Adrenal gland (tissue), 5 donors: Measurements from ENCODE around the gene HS3ST4.

Experiments
- POLR2A ChIP-seq, 2 donors: fragments of 450-650 bp; IDR thresholded peaks; one replicate each; pipeline ENCODE4 v1.6.1; 2017; ENCODE audit warnings: antibody characterized with exemption in 2 of 2, mild to moderate bottlenecking in 2 of 2, moderate library complexity in 1 of 2
- TF ChIP-seq, protein P1 (sequence below), 6 experiments: fragments of 450-650 bp in 4 of 6; fragments of 200-600 bp in 2 of 6; sonication (generic) in 1 of 6; IDR thresholded peaks; 1 replicate in 5 of 6; 2 replicates in 1 of 6; pipeline versions ENCODE4 v1.5.1 to v1.8.0; 2016 to 2021; ENCODE audit warnings: antibody characterized with exemption in 6 of 6, mild to moderate bottlenecking in 2 of 6, moderate library complexity in 1 of 6
- donor health status: DM: no; HTN: no; CAD: no.

DNA sequence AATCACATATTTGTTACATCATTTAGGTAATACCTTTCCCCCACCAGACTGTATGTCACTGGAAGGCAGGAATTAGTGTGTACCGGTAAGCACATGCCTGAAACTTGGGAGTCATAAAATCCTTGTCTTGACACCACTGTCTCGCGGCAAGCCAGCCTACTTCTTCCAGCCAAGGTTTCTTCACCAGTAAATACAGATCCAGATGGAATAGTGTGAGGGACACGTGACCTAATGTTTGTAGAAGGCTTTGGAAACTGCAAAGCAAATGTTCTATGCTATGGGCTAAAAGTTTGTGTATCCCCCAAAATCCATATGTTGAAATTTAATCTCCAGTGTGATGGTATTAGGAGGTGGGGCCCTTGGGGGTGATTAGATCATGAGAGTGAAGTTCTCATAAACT, 126.1 kb downstream of the HS3ST4 start:
- TF ChIP-seq, protein P1, sequence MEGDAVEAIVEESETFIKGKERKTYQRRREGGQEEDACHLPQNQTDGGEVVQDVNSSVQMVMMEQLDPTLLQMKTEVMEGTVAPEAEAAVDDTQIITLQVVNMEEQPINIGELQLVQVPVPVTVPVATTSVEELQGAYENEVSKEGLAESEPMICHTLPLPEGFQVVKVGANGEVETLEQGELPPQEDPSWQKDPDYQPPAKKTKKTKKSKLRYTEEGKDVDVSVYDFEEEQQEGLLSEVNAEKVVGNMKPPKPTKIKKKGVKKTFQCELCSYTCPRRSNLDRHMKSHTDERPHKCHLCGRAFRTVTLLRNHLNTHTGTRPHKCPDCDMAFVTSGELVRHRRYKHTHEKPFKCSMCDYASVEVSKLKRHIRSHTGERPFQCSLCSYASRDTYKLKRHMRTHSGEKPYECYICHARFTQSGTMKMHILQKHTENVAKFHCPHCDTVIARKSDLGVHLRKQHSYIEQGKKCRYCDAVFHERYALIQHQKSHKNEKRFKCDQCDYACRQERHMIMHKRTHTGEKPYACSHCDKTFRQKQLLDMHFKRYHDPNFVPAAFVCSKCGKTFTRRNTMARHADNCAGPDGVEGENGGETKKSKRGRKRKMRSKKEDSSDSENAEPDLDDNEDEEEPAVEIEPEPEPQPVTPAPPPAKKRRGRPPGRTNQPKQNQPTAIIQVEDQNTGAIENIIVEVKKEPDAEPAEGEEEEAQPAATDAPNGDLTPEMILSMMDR (IDR thresholded peaks at IDR 0.05), result no peak
- no peak for TF ChIP-seq POLR2A (IDR thresholded peaks at IDR 0.05)
